Adrenal gland (tissue), 5 donors: ENCODE measurements around the gene FBLN2.

ENCODE experiments used
- CTCF ChIP-seq, 6 experiments: fragments of 450-650 bp in 4 of 6; fragments of 200-600 bp in 2 of 6; sonication (generic) in 1 of 6; IDR thresholded peaks; 1 replicate in 5 of 6; 2 replicates in 1 of 6; pipeline versions ENCODE4 v1.5.1 to v1.8.0; 2016 to 2021; ENCODE audit warnings: antibody characterized with exemption in 6 of 6, mild to moderate bottlenecking in 2 of 6, moderate library complexity in 1 of 6
- POLR2A ChIP-seq, 2 donors: fragments of 450-650 bp; IDR thresholded peaks; one replicate each; pipeline ENCODE4 v1.6.1; 2017; ENCODE audit warnings: antibody characterized with exemption in 2 of 2, mild to moderate bottlenecking in 2 of 2, moderate library complexity in 1 of 2
- donor health status: DM: no; HTN: no; CAD: no.

GRCh38 chr3:13593615-13594014, 44.7 kb downstream of the FBLN2 start:
- TF ChIP-seq CTCF (IDR thresholded peaks at IDR 0.05), result no peak
- TF ChIP-seq POLR2A (IDR thresholded peaks at IDR 0.05), result no peak
